MM.1S (cell line): Measurements from ENCODE around the gene LRRC75A.

ENCODE experiments used
- EZH2 ChIP-seq: fragments of 300-600 bp; sonication (generic); optimal IDR thresholded peaks from 2 replicates; pipeline ENCODE3; 2017; ENCODE audit warnings: low read depth, mild to moderate bottlenecking, antibody characterized with exemption, low read length, mixed read lengths
- TF ChIP-seq, protein P1 (sequence below): fragments of 300-600 bp; sonication (generic); IDR thresholded peaks from 2 replicates; pipeline ENCODE4 v1.5.1; 2016; ENCODE audit warnings: antibody characterized with exemption, low read length, mixed read lengths

DNA sequence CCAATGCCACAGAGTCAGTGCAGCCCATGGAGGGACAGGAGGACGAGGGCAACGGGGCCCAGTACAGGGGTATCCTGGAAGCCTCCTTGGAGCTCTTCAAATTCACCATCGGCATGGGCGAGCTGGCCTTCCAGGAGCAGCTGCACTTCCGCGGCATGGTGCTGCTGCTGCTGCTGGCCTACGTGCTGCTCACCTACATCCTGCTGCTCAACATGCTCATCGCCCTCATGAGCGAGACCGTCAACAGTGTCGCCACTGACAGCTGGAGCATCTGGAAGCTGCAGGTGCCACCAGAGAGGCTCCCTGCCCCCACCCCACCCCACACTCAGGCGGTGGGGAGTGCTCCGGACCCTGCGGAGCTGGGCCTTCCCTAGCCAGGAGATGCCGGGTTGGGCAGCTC, 60.0 kb downstream of the LRRC75A start:
- TF ChIP-seq, protein P1, sequence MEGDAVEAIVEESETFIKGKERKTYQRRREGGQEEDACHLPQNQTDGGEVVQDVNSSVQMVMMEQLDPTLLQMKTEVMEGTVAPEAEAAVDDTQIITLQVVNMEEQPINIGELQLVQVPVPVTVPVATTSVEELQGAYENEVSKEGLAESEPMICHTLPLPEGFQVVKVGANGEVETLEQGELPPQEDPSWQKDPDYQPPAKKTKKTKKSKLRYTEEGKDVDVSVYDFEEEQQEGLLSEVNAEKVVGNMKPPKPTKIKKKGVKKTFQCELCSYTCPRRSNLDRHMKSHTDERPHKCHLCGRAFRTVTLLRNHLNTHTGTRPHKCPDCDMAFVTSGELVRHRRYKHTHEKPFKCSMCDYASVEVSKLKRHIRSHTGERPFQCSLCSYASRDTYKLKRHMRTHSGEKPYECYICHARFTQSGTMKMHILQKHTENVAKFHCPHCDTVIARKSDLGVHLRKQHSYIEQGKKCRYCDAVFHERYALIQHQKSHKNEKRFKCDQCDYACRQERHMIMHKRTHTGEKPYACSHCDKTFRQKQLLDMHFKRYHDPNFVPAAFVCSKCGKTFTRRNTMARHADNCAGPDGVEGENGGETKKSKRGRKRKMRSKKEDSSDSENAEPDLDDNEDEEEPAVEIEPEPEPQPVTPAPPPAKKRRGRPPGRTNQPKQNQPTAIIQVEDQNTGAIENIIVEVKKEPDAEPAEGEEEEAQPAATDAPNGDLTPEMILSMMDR: no peak
- TF ChIP-seq EZH2: no peak
